A549 (cell line): ENCODE data around the gene CRYM. TPM values are rescaled to one million over a fixed set of nuclear protein-coding genes. Genes with fewer than 3 reads are reported as not detected.
A peak's percentile ranks its signal among the peaks of the same experiment; 100 is the strongest.

Experiments used
- ATAC-seq, 2 experiments: fragments of 200-7000 bp in 1 of 2; fragments of >200 bp in 1 of 2; cut with Nextera tagmentation in 1 of 2; cut with Tn5 transposase in 1 of 2; 3 replicates each; pipeline versions ENCODE4 v1.8.0 to v1.9.1; 2018 to 2020; ENCODE audit warnings: mild to moderate bottlenecking in 1 of 2, moderate library complexity in 1 of 2
- CTCF ChIA-PET: fragments of 300-600 bp; sonication (Branson Sonifier 250); formaldehyde crosslinking; extraction: SDS; loops from one replicate; lab custom pipeline; 2021; ENCODE audit warnings: antibody characterized with exemption, inconsistent platforms; lab: Yijun Ruan, JAX
- POLR2A ChIA-PET: fragments of 350-600 bp; formaldehyde crosslinking; extraction: SDS; loops from one replicate; lab custom pipeline; 2021; ENCODE audit warnings: antibody characterized with exemption, inconsistent platforms; lab: Yijun Ruan, JAX
- DNase-seq, 2 experiments: peaks; one replicate each; pipeline versions ENCODE4 v3.0.0 to v3.0.0-alpha.2; 2011 to 2016; ENCODE audit warnings: low read depth in 1 of 2, low spot score in 1 of 2
- FAIRE-seq: peaks from 2 replicates; lab custom pipeline; 2011; peaks lifted over from hg19 to GRCh38; lab: Jason Lieb, UNC
- H3K27ac ChIP-seq, 2 experiments: fragments of >200 bp; sonication (Bioruptor Twin); formaldehyde crosslinking; 3 replicates each; pipeline ENCODE4 v1.5.1; 2016 to 2017
- H3K4me1 ChIP-seq: fragments of >200 bp; sonication (Bioruptor Twin); formaldehyde crosslinking; 3 replicates; pipeline ENCODE4 v1.6.1; 2016
- H3K4me2 ChIP-seq: fragments of >200 bp; sonication (Bioruptor Twin); formaldehyde crosslinking; 3 replicates; pipeline ENCODE4 v1.6.1; 2016
- H3K4me3 ChIP-seq: fragments of >200 bp; sonication (Bioruptor Twin); formaldehyde crosslinking; 3 replicates; pipeline ENCODE4 v1.5.1; 2016
- H3K9me3 ChIP-seq: fragments of >200 bp; sonication (Bioruptor Twin); formaldehyde crosslinking; 3 replicates; pipeline ENCODE4 v1.6.1; 2016
- EP300 ChIP-seq, 2 experiments: fragments of >200 bp; sonication (Bioruptor Twin); formaldehyde crosslinking; IDR thresholded peaks; 2 replicates in 1 of 2; 3 replicates in 1 of 2; pipeline ENCODE4 v1.6.1; 2016 to 2017
- FOSL2 ChIP-seq, 2 experiments: fragments of 450-650 bp in 1 of 2; fragments of >200 bp in 1 of 2; sonication (Bioruptor Twin) in 1 of 2; formaldehyde crosslinking; IDR thresholded peaks; 2 replicates each; pipeline versions ENCODE4 v1.5.0 to v1.6.1; 2016 to 2020; ENCODE audit warnings: mild to moderate bottlenecking in 1 of 2, moderate library complexity in 1 of 2
- FOXS1 ChIP-seq: fragments of 250-450 bp; sonication (Bioruptor Pico); IDR thresholded peaks from 2 replicates; pipeline ENCODE4 v1.5.0; 2020; ENCODE audit warnings: mild to moderate bottlenecking, moderate library complexity
- GATA3 ChIP-seq: IDR thresholded peaks from 2 replicates; pipeline ENCODE4 v1.6.1; 2012; ENCODE audit warnings: borderline replicate concordance
- HOXA7 ChIP-seq: fragments of 250-450 bp; sonication (Bioruptor Pico); IDR thresholded peaks from 2 replicates; pipeline ENCODE4 v1.5.0; 2020; ENCODE audit warnings: mild to moderate bottlenecking, moderate library complexity
- HOXB5 ChIP-seq: fragments of 250-450 bp; sonication (Bioruptor Pico); IDR thresholded peaks from 2 replicates; pipeline ENCODE4 v1.5.0; 2020; ENCODE audit warnings: mild to moderate bottlenecking, moderate library complexity
- KDM5A ChIP-seq: fragments of 200-600 bp; sonication (generic); IDR thresholded peaks from 2 replicates; pipeline ENCODE4 v1.6.1; 2016; ENCODE audit warnings: antibody characterized with exemption, mild to moderate bottlenecking
- MAFK ChIP-seq: fragments of 450-650 bp; IDR thresholded peaks from 2 replicates; pipeline ENCODE4 v1.6.1; 2014; ENCODE audit not compliant: partially characterized antibody
- MAZ ChIP-seq: fragments of 150-350 bp; IDR thresholded peaks from 2 replicates; pipeline ENCODE4 v1.6.1; 2014; ENCODE audit warnings: antibody characterized with exemption, low read depth, low read length, borderline replicate concordance
- MYC ChIP-seq: IDR thresholded peaks from 2 replicates; pipeline ENCODE4 v1.6.1; 2012; ENCODE audit warnings: mild to moderate bottlenecking, inconsistent platforms, low read length, improper control_type of control experiment, borderline replicate concordance
- NPAS2 ChIP-seq: fragments of 250-450 bp; sonication (Bioruptor Pico); IDR thresholded peaks from 2 replicates; pipeline ENCODE4 v1.8.0; 2022; ENCODE audit warnings: mild to moderate bottlenecking, moderate library complexity, borderline replicate concordance
- PHF8 ChIP-seq: fragments of 200-600 bp; sonication (generic); IDR thresholded peaks from 2 replicates; pipeline ENCODE4 v1.6.1; 2016; ENCODE audit warnings: low read depth, mild to moderate bottlenecking, antibody characterized with exemption, moderate library complexity, borderline replicate concordance
- POLR2A ChIP-seq: IDR thresholded peaks from 2 replicates; pipeline ENCODE4 v1.6.1; 2012; ENCODE audit warnings: mild to moderate bottlenecking, low read length
- RAD21 ChIP-seq, 2 experiments: fragments of >200 bp in 1 of 2; sonication (Bioruptor Twin) in 1 of 2; formaldehyde crosslinking in 1 of 2; IDR thresholded peaks in 1 of 2; conservative IDR thresholded peaks in 1 of 2; 2 replicates in 1 of 2; 3 replicates in 1 of 2; pipeline ENCODE4 v1.6.1; 2012 to 2018; ENCODE audit warnings: inconsistent platforms in 1 of 2
- SREBF2 ChIP-seq: fragments of 450-650 bp; IDR thresholded peaks from 2 replicates; pipeline ENCODE4 v1.6.1; 2014; ENCODE audit warnings: mild to moderate bottlenecking, moderate library complexity
- USF2 ChIP-seq: fragments of 450-650 bp; IDR thresholded peaks from 2 replicates; pipeline ENCODE4 v1.6.1; 2014; ENCODE audit warnings: antibody characterized with exemption
- ZFP36 ChIP-seq: fragments of 450-650 bp; IDR thresholded peaks from 2 replicates; pipeline ENCODE4 v1.6.1; 2014; ENCODE audit warnings: borderline replicate concordance; ENCODE audit not compliant: partially characterized antibody
- ZSCAN20 ChIP-seq: fragments of 250-450 bp; sonication (Bioruptor Pico); IDR thresholded peaks from 2 replicates; pipeline ENCODE4 v1.8.0; 2022; ENCODE audit warnings: mild to moderate bottlenecking, moderate library complexity
- WGBS: methylation state at CpG from one replicate; pipeline ENCODE4 v1.1.6; 2017; ENCODE audit errors: missing lambda C conversion rate; 5-methylcytosine and 5-hydroxymethylcytosine counted together
- polyA plus RNA-seq, 4 experiments: library from polyadenylated mRNA; depleted of rRNA in 3 of 4; stranded (reverse); fragments of >200 nt; fragmentation: RNase III in 1 of 4; extraction: RNeasy Plus Mini Kit Qiagen cat#74134 plus additional on column Dnase treatment in 1 of 4; gene quantifications; 2 replicates in 3 of 4; 3 replicates in 1 of 4; pipeline ENCODE4 v1.2.3, GENCODE V29; 2011 to 2017

The CRYM gene
- polyA plus RNA-seq, 2 of the 4 experiments (the other 2 are of a cell fraction), result 0.98 to 3.1 TPM

- peak overlapping the region; percentile 63; the same call in 2 of the 3 replicates for H3K4me3 ChIP-seq
- H3K9me3 ChIP-seq, result 0 out of 3 replicates have a peak, but pooled peaks cover 2% of the 10 kb centered on the region
- H3K4me2 ChIP-seq, result peak overlapping the region; percentile 90
- POLR2A ChIA-PET, result no interaction called here
- peak overlapping the region; percentile 82 to 93 for H3K27ac ChIP-seq
- WGBS, result 15% methylated on average over 4 of the region's 4 CpGs
- DNase-seq (peak; percentile 35 to 72), FAIRE-seq (no peak), ATAC-seq (no peak)
- peaks cover 22% of the 10 kb centered on the region for H3K4me1 ChIP-seq
- CTCF ChIA-PET, result interaction anchor here (0.6 to 4.5 kb wide), 8 partner anchors 24 to 1018 kb away, joined by 3 to 141 read pairs (median 4); partner anchors contain the start of genes CRYM, ERI2, LDAF1 and REXO5
- TF ChIP-seq FOSL2 (IDR thresholded peaks at IDR 0.05) (no peak), FOSL2 (CRISPR knock-in tag; IDR thresholded peaks at IDR 0.05) (peak; percentile 61), FOXS1 (no peak), MAFK (peak; percentile 90), ZFP36 (no peak), USF2 (peak; percentile 26; the same call in 1 of the 2 replicates), MYC (no peak), SREBF2 (no peak)
Measured at GRCh38 chr16:21302898-21303528, 24.9 kb upstream of the CRYM start.

- 60% methylated on average over 3 of the region's 3 CpGs for WGBS
- no peak for ATAC-seq
- peak overlapping the region; percentile 82 to 93 for H3K27ac ChIP-seq
- peaks cover 22% of the 10 kb centered on the region for H3K4me1 ChIP-seq
- H3K9me3 ChIP-seq, result no peaks in the 10 kb centered on the region
- POLR2A ChIA-PET, result interaction anchor here (0.6 to 2.3 kb wide), 2 partner anchors 132 to 146 kb away, joined by 3 to 24 read pairs; no protein-coding TSS in a partner anchor
- TF ChIP-seq KDM5A (no peak), HOXA7 (CRISPR knock-in tag) (no peak), PHF8 (no peak), ZFP36 (no peak), GATA3 (no peak), NPAS2 (CRISPR knock-in tag) (no peak), POLR2A (no peak), MAZ (no peak), HOXB5 (CRISPR knock-in tag) (no peak), ZSCAN20 (no peak), MAFK (no peak), SREBF2 (no peak)
- H3K4me3 ChIP-seq, result peak overlapping the region; percentile 63; the same call in 2 of the 3 replicates
- FAIRE-seq, result no peak
- CTCF ChIA-PET, result interaction anchor here (0.6 to 4.5 kb wide), 10 partner anchors 10 to 1019 kb away, joined by 3 to 141 read pairs (median 4); partner anchors contain the start of genes CRYM, ERI2, LDAF1 and REXO5
- no peak for DNase-seq
- H3K4me2 ChIP-seq, result peak overlapping the region; percentile 90
Measured at GRCh38 chr16:21302454-21302853, 24.4 kb upstream of the CRYM start.

- TF ChIP-seq EP300 (IDR thresholded peaks at IDR 0.05) (no peak), ZFP36 (no peak), RAD21 (conservative IDR thresholded peaks at IDR 0.05 in 1 of 2, IDR thresholded peaks at IDR 0.05 in 1 of 2) (0 out of 5 replicates have a peak, but pooled peaks of 1 of the 2 experiments have one; percentile 0), MAZ (no peak)
- WGBS, result 3% methylated on average over 14 of the region's 17 CpGs
- no peak for DNase-seq
- no peak for FAIRE-seq
- ChIA-PET POLR2A (interaction anchor here (0.6 to 2.3 kb wide), 11 partner anchors 11 to 1135 kb away, joined by 3 to 32 read pairs (median 3); no protein-coding TSS in a partner anchor), CTCF (interaction anchor here (0.6 to 4.5 kb wide), 15 partner anchors 10 to 1052 kb away, joined by 3 to 141 read pairs (median 7); partner anchors contain the start of genes CRYM, ERI2, LDAF1 and REXO5)
- Histone ChIP-seq H3K4me2 (peak overlapping the region; percentile 90), H3K4me3 (peak overlapping the region; percentile 63), H3K9me3 (no peaks in the 10 kb centered on the region), H3K27ac (peak overlapping the region; percentile 82 to 93), H3K4me1 (peaks cover 22% of the 10 kb centered on the region)
- ATAC-seq, result peak in 1 of 2 experiments; percentile 6; a peak in 2 of 6 replicates
Measured at GRCh38 chr16:21301895-21302291, 23.8 kb upstream of the CRYM start.
